ENCODE data around the gene ARPIN. TPM values are rescaled to one million over a fixed set of nuclear protein-coding genes. Genes with fewer than 3 reads are reported as not detected.
"Not testable (repeated sequence)": the region's sequence is repeated elsewhere in the genome, so short reads cannot be mapped to it uniquely, and the experiment has no call there.

The ARPIN gene
- polyA plus RNA-seq, 5 donors, result 26.0 to 36.3 (median 31.8) TPM

DNA sequence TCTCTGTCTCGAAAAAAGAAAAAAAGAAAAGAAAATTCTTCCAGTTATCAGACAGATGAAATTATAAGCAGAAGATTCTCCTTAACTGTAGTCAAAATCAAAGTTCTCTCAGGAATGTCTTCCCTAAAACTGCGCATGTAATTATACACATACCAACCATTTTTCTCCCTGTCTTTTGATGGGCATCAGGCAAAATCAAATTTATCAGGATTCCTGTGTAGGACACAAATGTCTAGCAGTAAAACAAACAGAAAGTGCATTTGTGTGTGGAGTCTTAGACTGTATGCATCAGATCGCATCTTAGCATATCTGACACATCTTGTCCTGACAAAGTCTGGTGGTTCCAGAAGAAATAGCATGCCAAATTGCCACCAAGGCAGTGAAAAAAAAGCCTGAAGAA is 3.9 kb upstream of the ARPIN start:
- DNase-seq, result no peak

GRCh38 chr15:89912145-89912673 is 543 bp downstream of the ARPIN start:
- peak in 1 of 2 donors; percentile 36 for DNase-seq

DNA sequence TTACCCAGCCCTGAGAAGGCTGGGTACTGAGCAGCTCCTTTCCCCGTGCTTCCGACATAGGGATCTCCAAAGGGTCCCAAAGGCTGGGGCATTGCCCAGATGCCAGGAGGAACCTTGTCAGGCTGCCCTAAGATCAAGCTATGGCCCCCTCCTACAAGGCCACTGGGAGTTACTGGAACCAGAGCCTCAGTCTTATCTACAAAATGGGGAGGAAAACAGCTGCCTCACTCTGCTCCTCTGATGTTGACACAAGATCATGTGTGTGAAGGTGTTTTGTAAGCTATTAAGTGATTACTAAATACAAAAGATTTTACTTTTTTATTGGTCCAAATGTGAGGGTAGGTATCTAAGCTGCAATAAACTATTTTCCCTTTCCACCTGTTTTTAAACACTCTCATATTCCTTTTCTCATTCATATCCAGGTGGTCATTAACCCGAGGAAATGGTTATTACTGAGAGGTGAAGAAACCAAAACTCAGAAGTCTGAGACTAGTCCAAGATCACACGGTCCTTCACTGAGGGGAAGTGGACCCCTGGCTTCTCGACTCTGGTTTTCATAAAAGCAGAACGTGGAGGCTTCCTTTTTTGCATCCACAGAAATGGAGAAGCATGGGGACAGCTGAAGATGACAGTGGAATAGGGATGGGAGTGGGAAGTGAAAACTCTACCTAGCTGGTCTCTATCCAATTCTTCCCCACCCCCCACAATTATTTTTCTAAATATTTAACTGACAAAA is 1.7 kb downstream of the ARPIN start:
- no peak for DNase-seq

DNA sequence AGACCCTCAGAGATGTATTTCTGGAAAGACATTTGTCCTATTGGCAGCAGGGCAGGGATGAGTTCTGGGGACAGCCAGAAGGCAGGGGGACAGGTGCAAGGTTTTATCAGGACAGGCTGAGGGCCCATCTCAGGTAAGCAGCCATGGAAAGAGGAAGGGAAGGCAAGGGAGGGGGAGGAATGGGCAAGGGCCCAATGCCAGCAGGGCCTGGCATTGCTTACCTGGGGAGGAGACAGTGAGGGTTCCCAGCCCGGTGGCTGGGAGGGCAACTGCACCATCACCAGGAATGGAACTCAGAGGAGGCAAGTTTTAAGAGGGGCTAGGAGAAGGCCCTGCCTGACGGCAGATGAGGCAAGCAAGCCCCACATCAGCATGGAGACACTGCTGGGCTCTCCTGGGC is 3.1 kb downstream of the ARPIN start:
- no peak for DNase-seq

- no peak for DNase-seq
These were observed 4.5 kb downstream of the ARPIN start for GRCh38 chr15:89908226-89908625.

DNA sequence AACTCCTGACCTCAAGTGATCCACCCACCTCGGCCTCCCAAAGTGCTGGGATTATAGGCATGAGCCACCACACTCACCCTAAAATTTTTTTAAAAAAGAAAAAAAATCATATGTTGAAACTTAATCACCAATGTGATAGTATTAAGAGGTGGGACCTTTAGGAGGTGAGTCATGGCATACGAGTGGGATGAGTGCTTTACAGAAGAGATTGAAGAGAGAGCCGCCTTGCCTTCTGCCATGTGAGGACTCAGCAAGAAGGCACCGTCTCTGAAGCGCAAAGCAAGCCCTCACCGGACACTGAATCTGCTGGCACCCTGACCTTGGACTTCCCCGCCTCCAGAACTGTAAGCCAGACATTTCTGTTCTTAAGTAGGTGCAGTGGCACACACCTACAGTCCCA is 5.5 kb downstream of the ARPIN start:
- DNase-seq, result no peak

DNA sequence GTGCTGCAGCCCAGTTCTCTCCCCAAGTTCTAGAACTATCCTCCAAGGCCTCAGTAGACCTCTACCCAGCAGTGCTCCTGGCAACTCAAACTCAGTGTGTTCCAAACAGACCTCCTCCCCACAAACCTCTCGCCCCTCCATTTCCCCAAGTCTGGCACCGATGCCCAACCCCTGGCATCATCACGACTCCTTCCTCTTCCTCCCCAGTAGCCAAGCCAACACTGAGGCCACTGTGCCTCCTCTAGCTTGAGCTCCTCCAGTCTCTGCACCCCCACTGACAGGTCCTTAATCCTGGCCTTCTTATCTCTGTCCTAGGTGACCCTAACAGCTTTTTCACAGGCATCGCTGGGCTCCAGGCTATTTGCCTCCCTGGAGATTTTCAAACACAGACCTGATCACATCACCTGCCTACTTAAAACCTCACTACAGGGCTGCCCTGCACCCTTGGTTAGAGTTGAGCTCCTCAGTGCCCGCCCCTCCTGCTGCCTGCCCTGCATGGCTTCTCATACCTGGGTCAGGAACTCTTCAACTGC is 6.8 kb downstream of the ARPIN start:
- no peak for DNase-seq

DNA sequence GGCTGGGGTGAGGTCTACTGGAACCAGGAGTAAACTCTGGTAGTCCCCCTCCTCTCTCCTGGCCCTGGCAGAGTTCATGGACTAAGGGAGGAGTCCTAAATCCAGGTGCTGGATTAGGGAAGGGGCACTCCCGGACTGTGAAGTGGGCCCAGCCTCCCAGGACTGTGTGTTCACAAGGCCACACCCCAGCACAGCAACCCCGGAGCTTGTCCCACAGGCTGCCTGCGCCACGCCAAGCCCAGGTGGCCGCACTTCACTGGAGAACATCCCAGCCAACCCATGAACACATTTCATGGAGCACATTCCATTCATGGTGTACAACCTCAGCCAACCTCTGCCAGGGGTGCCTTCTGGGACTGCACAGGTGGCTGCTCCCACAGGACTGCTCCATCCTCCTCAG is 8.2 kb downstream of the ARPIN start:
- DNase-seq, result no peak

- no peak for DNase-seq
These were observed 9.0 kb downstream of the ARPIN start for GRCh38 chr15:89903858-89904130.

DNA sequence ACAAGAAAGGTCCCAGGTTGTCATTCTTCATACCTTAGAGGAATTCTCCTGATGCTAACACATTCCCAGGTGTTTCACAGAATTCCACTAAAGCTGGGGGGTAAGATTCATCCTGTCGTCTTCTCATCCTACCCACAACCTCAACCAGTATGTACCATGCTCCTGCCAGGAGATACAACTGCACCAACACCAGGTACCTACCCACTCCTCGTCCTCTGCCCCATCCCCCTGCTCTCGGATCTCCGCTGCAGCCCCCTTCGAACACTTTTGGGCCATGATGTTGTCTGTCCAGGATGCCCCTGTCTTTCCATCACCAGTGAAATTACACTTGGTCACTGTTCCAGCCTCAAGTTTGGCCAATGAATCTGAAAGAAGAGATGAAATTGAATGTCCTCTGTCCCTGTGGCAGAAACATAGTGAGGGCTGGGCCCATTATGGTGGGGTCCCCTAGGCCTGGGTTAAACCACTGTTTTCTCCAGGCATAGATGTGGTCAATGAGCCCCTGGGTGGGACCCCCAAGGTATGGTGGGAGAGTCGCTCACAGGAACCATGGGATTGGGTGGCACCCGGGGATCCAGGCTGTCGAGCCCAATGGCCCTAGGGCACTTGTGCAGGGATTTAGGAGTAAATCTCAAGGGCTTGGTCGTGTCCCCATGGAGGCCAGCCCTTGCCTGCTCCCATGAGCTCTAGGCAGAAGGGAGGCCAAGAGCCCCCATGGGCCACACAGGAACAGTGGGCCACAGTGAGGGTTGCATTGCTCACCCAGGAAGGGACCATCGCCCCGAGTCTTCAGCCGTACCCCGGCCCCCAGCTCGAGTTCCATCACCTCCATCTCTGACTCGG is 9.5 kb downstream of the ARPIN start:
- DNase-seq, result no peak

GRCh38 chr15:89900849-89901248 is 11.9 kb downstream of the ARPIN start:
- DNase-seq, result no peak

DNA sequence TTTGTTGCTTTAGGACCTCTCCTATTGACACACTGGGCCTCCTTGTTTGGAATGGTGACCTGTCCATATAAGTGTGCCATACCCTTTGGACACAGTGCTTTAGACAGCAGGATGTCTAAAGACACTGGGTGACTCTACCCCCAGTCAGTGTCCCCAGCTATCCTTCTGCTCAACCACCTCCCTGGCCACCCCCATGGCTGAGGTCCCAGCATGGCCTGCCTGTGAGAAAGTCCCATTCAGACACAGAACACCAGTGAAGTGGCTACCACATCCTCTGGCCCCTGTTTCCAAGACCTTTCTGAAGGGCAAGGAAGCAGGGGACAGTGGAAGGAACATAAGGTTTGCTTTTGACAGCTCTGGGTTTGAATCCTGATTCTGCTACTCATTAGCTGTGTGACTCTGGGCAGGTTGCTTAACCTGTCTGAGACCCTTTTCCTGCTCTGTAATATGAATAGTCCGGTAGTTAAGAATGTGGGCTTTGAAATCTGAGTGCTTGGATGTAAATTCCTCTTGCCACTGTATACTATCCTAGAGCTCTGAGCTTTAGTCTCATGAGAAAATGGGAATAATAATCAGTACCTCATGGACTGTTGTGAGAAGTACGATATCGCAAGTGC is 12.7 kb downstream of the ARPIN start:
- no peak for DNase-seq

GRCh38 chr15:89899295-89899945 is 13.3 kb downstream of the ARPIN start:
- no peak for DNase-seq

DNA sequence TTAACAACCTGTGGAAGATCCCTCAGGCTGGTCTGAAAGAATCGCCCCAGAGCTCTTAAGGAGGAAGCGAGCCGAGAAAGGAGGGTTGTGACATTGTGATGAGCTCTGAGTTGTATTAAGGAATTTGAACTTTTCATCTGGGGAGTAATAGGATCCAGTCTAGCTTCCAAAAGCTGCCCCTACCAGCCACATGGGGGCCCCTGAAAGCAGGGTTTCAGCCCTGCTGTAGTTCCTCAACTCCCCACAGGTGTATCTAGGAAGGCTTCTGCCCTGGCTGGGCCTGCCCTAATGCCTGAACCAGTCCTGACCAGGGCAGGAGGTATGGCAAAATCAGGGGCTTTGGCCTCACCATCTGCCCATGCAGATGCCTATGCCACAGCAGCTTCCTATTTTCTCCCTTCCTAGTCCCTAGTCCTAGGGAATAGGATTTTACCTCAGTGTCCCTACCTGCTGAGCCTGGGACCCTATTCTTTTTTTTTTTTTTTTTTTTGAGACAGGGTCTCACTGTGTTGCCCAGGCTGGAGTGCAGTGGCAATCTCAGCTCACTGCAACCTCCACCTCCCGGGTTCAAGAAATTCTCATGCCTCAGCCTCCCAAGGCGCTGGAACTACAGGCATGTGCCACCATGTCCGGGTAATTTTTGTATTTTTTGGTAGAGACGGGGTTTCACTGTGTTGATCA is 14.0 kb downstream of the ARPIN start:
- no peak for DNase-seq

GRCh38 chr15:89898146-89898545 is 14.6 kb downstream of the ARPIN start:
- no peak for DNase-seq

DNA sequence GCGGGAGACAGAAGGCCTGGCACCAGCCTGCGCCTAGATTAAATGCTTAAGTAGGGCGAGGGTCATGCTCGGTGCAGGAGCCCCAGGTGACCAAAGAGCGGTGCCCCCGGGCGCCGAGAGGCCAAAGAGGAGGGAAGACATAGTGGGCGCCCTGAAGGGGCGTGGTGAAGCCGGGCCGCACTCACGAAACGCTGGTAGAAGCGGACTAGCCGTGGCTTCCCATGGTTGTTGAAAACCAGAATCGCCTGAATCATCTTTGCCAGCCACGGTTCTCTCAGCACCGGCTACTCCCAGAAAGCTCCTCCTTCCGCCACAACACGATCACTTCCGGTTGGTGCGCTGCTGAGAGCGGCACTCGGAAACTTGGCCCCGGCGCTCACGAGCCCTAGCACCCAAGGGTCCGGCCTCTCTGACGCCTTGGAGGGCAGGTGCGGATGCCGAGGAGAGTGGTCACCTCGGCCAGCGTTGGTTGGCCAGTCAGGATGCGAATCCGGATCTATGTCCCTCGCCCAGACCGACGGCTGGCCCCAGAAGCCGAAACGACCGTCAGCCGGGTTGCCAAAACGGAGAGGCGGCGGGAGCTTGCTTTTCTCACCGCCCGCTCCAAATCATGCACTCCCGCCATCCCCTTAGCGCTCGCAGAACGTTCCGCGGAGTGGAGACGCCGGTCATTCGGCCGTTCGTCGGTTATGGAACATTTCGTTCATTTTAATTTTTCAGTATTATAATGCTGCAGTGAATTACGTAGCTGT is 18.9 kb downstream of the ARPIN start, which contains the start of gene AP3S2:
Gene AP3S2, minus strand, starts transcription at position 299 of the 752 bp plus-strand sequence. Its CDS starts 45 bp downstream, at position 254.
- DNase-seq, result peak; percentile 92 to 93

GRCh38 chr15:89893027-89893426 is 19.7 kb downstream of the ARPIN start:
- DNase-seq, result no peak

DNA sequence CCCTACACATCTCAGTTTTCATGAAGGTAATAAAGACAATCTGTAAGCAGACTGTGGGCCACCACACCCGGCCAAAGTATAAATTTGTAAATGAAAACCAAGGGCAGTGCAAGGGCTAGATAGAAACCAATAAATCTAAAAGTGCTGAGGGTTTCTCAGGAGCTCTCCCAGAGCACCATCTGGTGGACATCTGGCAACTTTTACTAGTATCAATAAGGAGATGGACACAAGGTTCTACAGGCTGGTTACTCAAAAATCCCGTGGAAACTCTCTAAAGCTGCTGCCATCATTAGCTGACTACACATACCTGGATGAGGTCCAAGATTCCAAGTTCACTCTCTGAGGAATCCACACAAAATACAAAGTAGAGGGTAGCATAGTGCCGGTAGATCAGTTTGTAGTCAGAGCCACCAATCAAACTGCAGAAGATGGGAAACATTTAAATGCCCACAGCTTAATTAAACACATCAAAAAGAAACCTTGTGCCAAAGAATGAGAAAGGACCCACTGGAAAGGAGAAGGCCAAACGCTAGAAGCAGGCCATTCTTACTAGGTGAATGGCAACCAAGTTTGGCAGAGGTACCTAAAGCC is 24.4 kb downstream of the ARPIN start:
- no peak for DNase-seq

DNA sequence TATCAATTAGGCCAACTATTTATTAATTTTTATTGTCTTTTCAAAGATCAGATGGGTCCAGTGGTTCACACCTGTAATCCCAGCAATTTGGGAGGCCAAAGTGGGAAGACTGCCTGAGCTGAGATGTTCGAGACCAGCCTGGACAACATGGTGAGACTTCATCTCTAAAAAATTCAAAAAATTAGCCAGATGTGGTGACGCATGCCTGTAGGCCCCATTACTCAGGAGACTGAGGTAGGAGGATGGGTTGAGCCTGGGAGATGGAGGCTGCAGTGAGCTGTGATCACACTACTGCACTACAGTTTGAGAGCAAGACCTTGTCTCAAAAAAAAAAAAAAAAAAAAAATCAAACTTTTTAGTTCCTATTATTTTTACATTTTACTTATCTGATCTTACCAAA is 27.1 kb downstream of the ARPIN start:
- DNase-seq, result no peak

- not testable (repeated sequence) for DNase-seq
These were observed 27.6 kb downstream of the ARPIN start for GRCh38 chr15:89885179-89885578.

Data from right lung (tissue), 5 donors.